HUES6 (cell line): ENCODE results near the gene STIM2.
A peak's percentile ranks its signal among the peaks of the same experiment; 100 is the strongest.
"Not testable (repeated sequence)": the region's sequence is repeated elsewhere in the genome, so short reads cannot be mapped to it uniquely, and the experiment has no call there.

ENCODE experiments used
- H3K27ac ChIP-seq: 2 replicates; pipeline ENCODE4 v1.7.0; 2013; ENCODE audit warnings: low read depth, mild to moderate bottlenecking, low read length, inconsistent platforms
- H3K27me3 ChIP-seq: 2 replicates; pipeline ENCODE4 v1.6.1; 2013; ENCODE audit warnings: low read length; ENCODE audit not compliant: control insufficient read depth, insufficient read depth
- H3K36me3 ChIP-seq: 2 replicates; pipeline ENCODE4 v1.6.1; 2013; ENCODE audit warnings: low read length; ENCODE audit not compliant: control insufficient read depth, insufficient read depth
- H3K4me1 ChIP-seq: 2 replicates; pipeline ENCODE4 v1.6.1; 2013; ENCODE audit warnings: low read length; ENCODE audit not compliant: control insufficient read depth, insufficient read depth
- H3K4me3 ChIP-seq: 2 replicates; pipeline ENCODE4 v1.5.1; 2013; ENCODE audit warnings: low read depth, low read length
- H3K9ac ChIP-seq: one replicate; pipeline ENCODE4 v1.6.1; 2013; ENCODE audit warnings: mild to moderate bottlenecking, low read length
- H3K9me3 ChIP-seq: 2 replicates; pipeline ENCODE4 v1.6.1; 2013; ENCODE audit warnings: low read depth, low read length; ENCODE audit not compliant: control insufficient read depth, insufficient read depth

STIM2 gene

DNA sequence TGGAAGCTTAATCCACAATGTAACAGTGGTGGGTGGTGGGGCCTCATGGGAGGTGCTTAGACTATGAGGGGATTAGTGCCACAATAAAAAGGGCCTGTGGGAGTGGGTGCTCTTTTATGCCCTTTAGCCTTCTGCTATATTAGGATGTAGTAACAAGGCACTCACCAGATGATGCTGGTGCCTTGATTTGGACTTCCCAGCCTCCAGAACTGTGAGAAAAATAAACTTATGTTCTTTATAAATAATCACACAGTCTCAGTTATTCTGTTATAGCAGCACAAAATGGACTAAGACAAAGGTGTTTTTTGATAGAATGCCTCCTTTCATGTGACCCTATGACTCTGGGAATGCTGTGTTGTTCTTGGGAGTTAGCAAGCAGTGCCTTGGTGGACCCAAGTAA is 89.8 kb downstream of the STIM2 start:
- H3K4me1 ChIP-seq = no peaks in the 10 kb centered on the region
- H3K9ac ChIP-seq = no peak overlapping the region
- H3K27ac ChIP-seq = no peak overlapping the region
- H3K9me3 ChIP-seq = peaks cover 5% of the 10 kb centered on the region; the same call in 1 of the 2 replicates
- no peak overlapping the region for H3K4me3 ChIP-seq
- no peaks in the 10 kb centered on the region for H3K27me3 ChIP-seq
- no peaks in the 10 kb centered on the region for H3K36me3 ChIP-seq

DNA sequence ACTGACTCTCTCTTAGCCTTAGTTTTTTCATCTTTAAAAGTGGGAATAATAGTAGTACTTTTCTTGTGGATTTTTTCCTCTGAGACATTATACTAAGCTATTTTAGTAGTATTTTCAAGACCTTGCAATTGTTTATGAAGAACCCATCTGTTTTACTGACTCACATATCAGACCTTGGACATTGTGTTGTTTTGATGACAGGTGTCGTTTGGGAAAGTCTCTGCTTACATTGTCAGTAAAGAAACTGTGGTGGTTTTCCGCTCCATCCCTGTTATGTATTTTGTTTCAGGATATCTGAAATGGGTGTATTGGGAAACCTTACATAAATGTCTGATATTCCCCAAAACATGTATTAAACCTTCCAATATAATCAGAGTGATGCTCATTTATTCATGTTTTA is 92.2 kb downstream of the STIM2 start:
- no peaks in the 10 kb centered on the region for H3K27me3 ChIP-seq
- H3K9me3 ChIP-seq = peaks cover 5% of the 10 kb centered on the region; the same call in 1 of the 2 replicates

DNA sequence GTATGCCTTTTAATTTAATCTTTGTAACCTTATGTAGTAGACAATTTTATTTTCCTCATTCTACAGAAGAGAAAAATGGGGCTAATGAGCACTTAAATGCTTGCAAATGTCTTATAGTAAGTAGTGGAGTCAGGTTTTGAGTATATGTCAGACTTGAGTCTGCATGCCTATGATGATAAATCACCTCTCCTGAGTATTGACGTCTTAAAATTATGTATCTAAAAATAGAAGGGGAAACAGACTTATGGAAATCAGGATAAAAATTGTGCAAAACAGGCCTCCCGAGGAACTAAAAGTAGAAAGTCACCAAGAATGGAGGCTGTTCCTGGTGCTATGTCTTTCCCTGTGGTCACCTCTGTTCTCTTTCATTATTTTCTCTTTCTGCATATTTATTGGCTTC is 92.7 kb downstream of the STIM2 start:
- no peak overlapping the region for H3K27ac ChIP-seq
- H3K9ac ChIP-seq = no peak overlapping the region

More for the DNA sequence above, 92.2 kb downstream of the STIM2 start:
- Histone ChIP-seq H3K9ac (no peak overlapping the region), H3K4me3 (no peak overlapping the region), H3K4me1 (no peaks in the 10 kb centered on the region), H3K27ac (no peak overlapping the region), H3K36me3 (no peaks in the 10 kb centered on the region)

GRCh38 chr4:26953770-26954423 is 93.3 kb downstream of the STIM2 start:
- peaks cover 5% of the 10 kb centered on the region; the same call in 1 of the 2 replicates for H3K9me3 ChIP-seq
- no peaks in the 10 kb centered on the region for H3K36me3 ChIP-seq
- H3K4me3 ChIP-seq = no peak overlapping the region
- H3K27ac ChIP-seq = no peak overlapping the region
- no peaks in the 10 kb centered on the region for H3K27me3 ChIP-seq
- no peak overlapping the region for H3K9ac ChIP-seq
- H3K4me1 ChIP-seq = no peaks in the 10 kb centered on the region; the same call in 1 of the 2 replicates

More for the DNA sequence above, 92.7 kb downstream of the STIM2 start:
- H3K4me1 ChIP-seq = no peaks in the 10 kb centered on the region
- H3K27me3 ChIP-seq = no peaks in the 10 kb centered on the region
- no peak overlapping the region for H3K4me3 ChIP-seq
- no peaks in the 10 kb centered on the region for H3K36me3 ChIP-seq
- H3K9me3 ChIP-seq = peaks cover 5% of the 10 kb centered on the region; the same call in 1 of the 2 replicates

GRCh38 chr4:26955241-26955640 is 94.6 kb downstream of the STIM2 start:
- peaks cover 5% of the 10 kb centered on the region; the same call in 1 of the 2 replicates for H3K9me3 ChIP-seq
- H3K27me3 ChIP-seq = no peaks in the 10 kb centered on the region
- H3K9ac ChIP-seq = no peak overlapping the region
- H3K4me1 ChIP-seq = peaks cover 10% of the 10 kb centered on the region
- H3K27ac ChIP-seq = no peak overlapping the region
- no peaks in the 10 kb centered on the region for H3K36me3 ChIP-seq
- no peak overlapping the region for H3K4me3 ChIP-seq

- Histone ChIP-seq H3K4me3 (no peak overlapping the region), H3K4me1 (peaks cover 10% of the 10 kb centered on the region), H3K36me3 (no peaks in the 10 kb centered on the region), H3K27me3 (no peaks in the 10 kb centered on the region), H3K27ac (no peak overlapping the region), H3K9me3 (no peaks in the 10 kb centered on the region), H3K9ac (no peak overlapping the region)
Observed at GRCh38 chr4:26958925-26959653, 98.4 kb downstream of the STIM2 start.

- Histone ChIP-seq H3K36me3 (no peaks in the 10 kb centered on the region), H3K4me1 (peaks cover 10% of the 10 kb centered on the region), H3K9me3 (no peaks in the 10 kb centered on the region), H3K27me3 (no peaks in the 10 kb centered on the region), H3K27ac (no peak overlapping the region), H3K4me3 (no peak overlapping the region), H3K9ac (no peak overlapping the region)
Observed at GRCh38 chr4:26959654-26960047, 99.0 kb downstream of the STIM2 start.

DNA sequence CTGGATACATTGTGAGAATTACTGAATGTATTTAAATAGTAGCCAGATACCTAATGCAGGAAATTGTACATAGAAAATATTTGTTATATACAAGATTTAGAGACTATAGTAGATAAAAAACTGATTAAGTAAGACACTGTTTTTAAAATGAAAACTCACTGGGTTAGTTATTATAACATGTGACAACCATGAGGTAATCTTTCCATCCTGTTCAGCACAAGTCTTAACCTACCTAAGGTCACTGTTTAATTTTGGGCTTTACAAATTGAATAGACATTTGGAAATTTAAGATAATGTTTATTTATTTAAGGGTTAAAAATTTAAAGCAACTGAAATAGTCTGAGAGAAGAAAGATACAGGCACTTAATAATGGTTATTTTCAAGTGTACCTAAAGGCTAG is 102.1 kb downstream of the STIM2 start:
- H3K27ac ChIP-seq = no peak overlapping the region
- H3K4me3 ChIP-seq = no peak overlapping the region
- H3K9me3 ChIP-seq = no peaks in the 10 kb centered on the region
- no peaks in the 10 kb centered on the region for H3K27me3 ChIP-seq
- H3K36me3 ChIP-seq = no peaks in the 10 kb centered on the region
- H3K4me1 ChIP-seq = peaks cover 10% of the 10 kb centered on the region
- H3K9ac ChIP-seq = no peak overlapping the region

DNA sequence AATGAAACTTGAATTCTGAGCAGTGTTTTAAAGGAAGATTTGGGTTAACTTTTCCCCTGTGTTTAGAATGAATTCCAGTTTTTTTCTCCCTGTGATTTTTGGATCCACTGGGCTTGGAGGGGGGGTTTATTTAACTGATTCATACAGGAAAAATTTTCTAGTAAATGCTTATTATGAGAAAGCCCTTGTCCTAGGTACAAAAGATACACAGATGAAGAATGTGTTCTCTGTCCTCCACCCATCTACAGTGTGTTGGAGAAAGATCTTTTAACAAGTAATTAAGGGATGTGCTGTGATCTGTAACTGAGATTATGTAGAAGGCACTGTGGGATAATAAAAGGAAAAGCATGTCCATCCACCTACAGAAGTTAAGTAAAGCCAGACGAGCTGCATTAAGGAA is 103.9 kb downstream of the STIM2 start:
- no peak overlapping the region for H3K9ac ChIP-seq
- H3K27ac ChIP-seq = no peak overlapping the region
- no peaks in the 10 kb centered on the region for H3K36me3 ChIP-seq
- H3K4me1 ChIP-seq = peaks cover 5% of the 10 kb centered on the region; the same call in 1 of the 2 replicates
- H3K9me3 ChIP-seq = no peaks in the 10 kb centered on the region
- H3K27me3 ChIP-seq = no peaks in the 10 kb centered on the region
- H3K4me3 ChIP-seq = no peak overlapping the region

DNA sequence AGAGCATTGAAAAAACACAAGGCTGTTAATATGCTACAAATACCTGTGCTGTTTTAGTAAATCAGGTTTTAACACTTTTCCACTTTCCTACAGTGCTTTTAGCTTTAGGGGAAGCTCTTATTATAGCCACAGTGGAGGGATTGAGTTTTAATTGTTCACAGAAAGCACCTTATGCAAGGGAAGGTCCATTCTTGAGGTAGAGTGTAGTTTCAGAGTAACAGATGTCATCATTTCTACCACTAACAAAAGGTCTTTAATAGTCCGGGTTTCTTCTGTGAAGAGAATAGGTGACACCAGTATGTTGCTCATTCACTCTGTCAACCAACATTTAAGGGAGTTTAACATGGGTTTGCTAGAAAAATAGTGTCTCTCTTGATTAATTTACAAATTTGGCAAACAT is 104.4 kb downstream of the STIM2 start:
- H3K27me3 ChIP-seq = no peaks in the 10 kb centered on the region
- H3K4me1 ChIP-seq = 0 out of 2 replicates have a peak, but pooled peaks cover under 1% of the 10 kb centered on the region
- H3K4me3 ChIP-seq = no peak overlapping the region
- H3K9me3 ChIP-seq = no peaks in the 10 kb centered on the region
- no peak overlapping the region for H3K9ac ChIP-seq
- no peaks in the 10 kb centered on the region for H3K36me3 ChIP-seq
- no peak overlapping the region for H3K27ac ChIP-seq

DNA sequence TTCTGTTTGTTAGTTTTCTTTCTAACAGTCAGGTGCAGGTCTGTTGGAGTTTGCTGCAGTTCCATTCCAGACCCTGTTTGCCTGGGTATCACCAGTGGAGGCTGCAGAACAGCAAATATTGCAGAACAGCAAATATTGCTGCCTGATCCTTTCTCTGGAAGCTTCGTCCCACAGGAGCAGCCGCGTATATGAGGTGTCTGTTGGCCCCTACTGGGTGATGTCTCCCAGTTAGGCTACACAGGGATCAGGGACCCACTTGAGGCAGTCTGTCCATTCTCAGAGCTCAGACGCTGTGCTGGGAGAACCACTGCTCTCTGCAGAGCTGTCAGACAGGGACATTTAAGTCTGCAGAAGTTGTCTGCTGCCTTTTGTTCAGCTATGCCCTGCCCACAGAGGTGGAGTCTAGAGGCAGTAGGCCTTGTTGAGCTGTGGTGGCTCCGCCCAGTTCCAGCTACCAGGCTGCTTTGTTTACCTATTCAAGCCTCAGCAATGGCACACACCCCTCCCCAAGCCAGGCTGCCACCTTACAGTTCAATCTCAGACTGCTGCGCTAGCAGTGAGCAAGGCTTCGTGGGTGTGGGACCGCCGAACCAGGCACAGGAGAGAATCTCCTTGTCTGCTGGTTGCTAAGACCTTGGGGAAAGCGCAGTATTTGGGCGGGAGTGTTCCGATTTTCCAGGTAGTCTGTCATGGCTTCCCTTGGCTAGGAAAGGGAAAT is 115.0 kb downstream of the STIM2 start:
- not testable (repeated sequence) for H3K9me3 ChIP-seq, H3K27me3 ChIP-seq, H3K9ac ChIP-seq, H3K27ac ChIP-seq, H3K36me3 ChIP-seq, H3K4me1 ChIP-seq
- peak overlapping the region; percentile 29; the same call in 1 of the 2 replicates for H3K4me3 ChIP-seq
